Sigmoid colon (tissue), 7 donors: Measurements from ENCODE around the gene GYS1. TPM values are rescaled to one million over a fixed set of nuclear protein-coding genes. Genes with fewer than 3 reads are reported as not detected.
"Not testable (repeated sequence)": the region's sequence is repeated elsewhere in the genome, so short reads cannot be mapped to it uniquely, and the experiment has no call there.

Source experiments
- DNase-seq: peaks from one replicate; pipeline ENCODE4 v3.0.0-alpha.2; 2019
- H3K27ac ChIP-seq, 4 donors: fragments of 200-600 bp; sonication (generic); one replicate each; pipeline ENCODE4 v1.5.1; 2016 to 2019; ENCODE audit warnings: mild to moderate bottlenecking in 1 of 4
- H3K27me3 ChIP-seq, 3 donors: fragments of 200-600 bp; sonication (generic); one replicate each; pipeline ENCODE4 v1.5.1; 2019; ENCODE audit warnings: mild to moderate bottlenecking in 1 of 3
- H3K36me3 ChIP-seq, 4 donors: fragments of 200-600 bp; sonication (generic); one replicate each; pipeline ENCODE4 v1.5.1; 2016 to 2019
- H3K4me1 ChIP-seq, 4 donors: fragments of 200-600 bp; sonication (generic); one replicate each; pipeline ENCODE4 v1.5.1; 2017 to 2019
- H3K4me3 ChIP-seq, 4 donors: fragments of 200-600 bp; sonication (generic); one replicate each; pipeline ENCODE4 v1.5.1; 2017 to 2019; ENCODE audit warnings: mild to moderate bottlenecking in 2 of 4, moderate library complexity in 1 of 4
- H3K9me3 ChIP-seq, 4 donors: fragments of 200-600 bp in 3 of 4; sonication (generic) in 3 of 4; one replicate each; pipeline versions ENCODE4 v1.5.1 to v1.6.1; 2013 to 2019
- CTCF ChIP-seq, 4 experiments: fragments of 450-650 bp in 3 of 4; fragments of 200-600 bp in 1 of 4; IDR thresholded peaks; one replicate each; pipeline ENCODE4 v1.5.1; 2016 to 2019; ENCODE audit warnings: antibody characterized with exemption in 4 of 4, mild to moderate bottlenecking in 3 of 4, moderate library complexity in 2 of 4
- EP300 ChIP-seq, 4 donors: sonication (generic); formaldehyde crosslinking; IDR thresholded peaks; one replicate each; pipeline ENCODE4 v1.6.1; 2017; ENCODE audit warnings: antibody characterized with exemption in 4 of 4
- POLR2A ChIP-seq, 2 donors: fragments of 450-650 bp; IDR thresholded peaks; one replicate each; pipeline ENCODE4 v1.6.1; 2016; ENCODE audit warnings: antibody characterized with exemption in 2 of 2, mild to moderate bottlenecking in 2 of 2, moderate library complexity in 2 of 2
- POLR2AphosphoS5 ChIP-seq, 4 donors: sonication (generic); formaldehyde crosslinking; IDR thresholded peaks; one replicate each; pipeline ENCODE4 v1.6.1; 2017; ENCODE audit warnings: antibody characterized with exemption in 4 of 4
- WGBS, 2 donors: extraction: QIAGEN DNeasy Blood & Tissue Kit; methylation state at CpG; one replicate each; pipeline ENCODE4 v1.1.7; 2013; 5-methylcytosine and 5-hydroxymethylcytosine counted together
- intact Hi-C: fragments of 100-400 bp; cut with DNase I; formaldehyde crosslinking; loops from one replicate; pipeline ENCODE4 v1.15.1; 2023
- polyA plus RNA-seq, 3 donors: library from polyadenylated mRNA; stranded (reverse); fragments of 200-250 nt; gene quantifications; one replicate each; pipeline ENCODE4 v1.2.3, GENCODE V29; 2013
- total RNA-seq, 4 donors: library from RNA; depleted of rRNA; stranded (reverse); fragments of >200 nt; gene quantifications; one replicate each; pipeline ENCODE4 v1.1.0, GENCODE V29; 2016
- donor health status: healthy with polysubstance abuse.
- donor health status: Bipolar disorder and iron deficiency.
- donor health status: healthy.

GYS1 gene
- total and polyA plus RNA-seq, 7 donors = 11.7 to 32.7 (median 17.5) TPM

DNA sequence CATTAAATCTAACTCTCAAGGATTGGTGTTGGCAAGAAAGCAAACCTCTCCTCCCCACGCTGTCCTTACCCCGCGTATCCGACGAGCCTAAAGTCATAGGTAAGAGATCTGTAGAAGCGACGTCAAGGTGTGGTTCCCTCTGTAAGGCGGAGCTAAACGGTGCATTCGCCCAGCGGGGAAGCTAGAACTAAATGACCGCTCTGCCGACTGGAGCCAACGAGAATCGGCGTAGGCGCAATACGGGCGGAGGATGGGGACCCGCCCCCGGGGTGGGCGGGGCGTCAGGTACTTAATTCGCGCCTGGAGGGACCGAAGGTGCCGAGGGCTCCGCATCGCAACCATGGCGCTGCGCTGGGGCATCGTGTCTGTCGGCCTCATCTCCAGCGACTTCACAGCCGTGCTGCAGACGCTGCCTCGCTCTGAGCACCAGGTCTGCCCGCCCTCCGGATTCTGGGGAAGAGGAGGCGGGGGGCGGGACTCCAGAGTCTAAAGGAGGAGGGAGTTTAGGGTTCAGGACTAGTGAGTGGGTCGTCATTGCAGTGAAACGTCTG lies 59.7 kb downstream of the GYS1 start, which contains the start of gene DHDH:
DHDH (plus strand) TSS at position 318 of the 551 bp plus-strand sequence; CDS start at position 341, 23 bp downstream.
- Histone ChIP-seq H3K27ac (no peak within 1 kb of the TSS), H3K27me3 (peaks cover 0 to 17% (median 0%) of the 10 kb centered on the region in 3 donors), H3K36me3 (no peaks in the 10 kb centered on the region), H3K4me3 (peak within 1 kb of the TSS; percentile 16 to 49 (median 40)), H3K9me3 (no peaks in the 10 kb centered on the region), H3K4me1 (peaks cover 0 to 13% (median 10%) of the 10 kb centered on the region in 4 donors)
- DNase-seq = peak; percentile 79
- no peak for TF ChIP-seq EP300 (IDR thresholded peaks at IDR 0.05)
- peak in 1 of 4 donors; percentile 33 for TF ChIP-seq POLR2AphosphoS5 (IDR thresholded peaks at IDR 0.05)
- intact Hi-C loops = no loop called here
- WGBS, 2 donors = 0 to 1% methylated on average over 43 of the region's 43 CpGs

- H3K27ac ChIP-seq = no peak overlapping the region
- intact Hi-C loops = no loop called here
- peaks cover 0 to 17% (median 0%) of the 10 kb centered on the region in 3 donors for H3K27me3 ChIP-seq
- no peak overlapping the region for H3K4me3 ChIP-seq
- peaks cover 0 to 5% (median 0%) of the 10 kb centered on the region in 4 donors for H3K36me3 ChIP-seq
- H3K9me3 ChIP-seq = no peaks in the 10 kb centered on the region
- TF ChIP-seq POLR2AphosphoS5 (IDR thresholded peaks at IDR 0.05) (no peak), EP300 (IDR thresholded peaks at IDR 0.05) (no peak), POLR2A (IDR thresholded peaks at IDR 0.05) (no peak), CTCF (IDR thresholded peaks at IDR 0.05) (no peak)
- no peak for DNase-seq
- WGBS, 2 donors = 34 to 76% methylated on average over 15 of the region's 15 CpGs
- peaks cover 0 to 17% (median 7%) of the 10 kb centered on the region in 4 donors for H3K4me1 ChIP-seq
These were observed 64.7 kb downstream of the GYS1 start for GRCh38 chr19:48928164-48929025.

DNA sequence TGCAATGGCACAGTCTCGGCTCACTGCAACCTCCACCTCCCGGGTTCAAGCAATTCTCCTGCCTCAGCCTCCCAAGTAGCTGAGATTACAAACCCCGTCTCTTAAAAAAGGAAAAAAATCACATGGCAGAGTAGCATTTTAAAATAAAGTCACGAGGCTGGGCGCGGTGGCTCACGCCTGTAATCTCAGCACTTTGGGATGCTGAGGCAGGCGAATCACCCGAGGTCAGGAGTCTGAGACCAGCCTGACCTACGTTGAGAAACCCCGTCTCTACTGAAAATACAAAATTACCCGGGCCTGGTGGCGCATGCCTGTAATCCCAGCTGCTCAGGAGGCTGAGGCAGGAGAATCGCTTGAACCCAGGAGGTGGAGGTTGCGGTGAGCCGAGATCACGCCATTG lies 65.4 kb downstream of the GYS1 start:
- H3K4me3 ChIP-seq, intact Hi-C loops, H3K9me3 ChIP-seq, DNase-seq, H3K27ac ChIP-seq: not testable (repeated sequence)
- Histone ChIP-seq H3K27me3 (peaks cover 0 to 11% (median 0%) of the 10 kb centered on the region in 3 donors), H3K36me3 (peaks cover 0 to 12% (median 2%) of the 10 kb centered on the region in 4 donors), H3K4me1 (peaks cover 0 to 11% (median 3%) of the 10 kb centered on the region in 4 donors)
- WGBS, 2 donors = 48 to 87% methylated on average over 17 of the region's 17 CpGs

GRCh38 chr19:48926909-48927308 lies 66.2 kb downstream of the GYS1 start:
- peak overlapping the region in 2 of 4 donors; percentile 11 to 49 for H3K27ac ChIP-seq
- peaks cover 0 to 3% (median 0%) of the 10 kb centered on the region in 3 donors for H3K27me3 ChIP-seq
- H3K36me3 ChIP-seq = peaks cover 0 to 20% (median 4%) of the 10 kb centered on the region in 4 donors
- intact Hi-C loops = no loop called here
- DNase-seq = peak; percentile 82
- no peaks in the 10 kb centered on the region for H3K9me3 ChIP-seq
- TF ChIP-seq EP300 (IDR thresholded peaks at IDR 0.05) = peak in 1 of 4 donors; percentile 42
- no peak for TF ChIP-seq CTCF (IDR thresholded peaks at IDR 0.05)
- TF ChIP-seq POLR2AphosphoS5 (IDR thresholded peaks at IDR 0.05) = peak in 3 of 4 donors; percentile 60 to 74 (median 65)
- no peak for TF ChIP-seq POLR2A (IDR thresholded peaks at IDR 0.05)
- WGBS, 2 donors = 19 to 46% methylated on average over 10 of the region's 10 CpGs
- no peak overlapping the region for H3K4me3 ChIP-seq
- H3K4me1 ChIP-seq = peaks cover 0 to 11% (median 3%) of the 10 kb centered on the region in 4 donors

- DNase-seq, H3K27ac ChIP-seq, intact Hi-C loops, H3K4me3 ChIP-seq, H3K27me3 ChIP-seq, H3K9me3 ChIP-seq: not testable (repeated sequence)
- peaks cover 0 to 30% (median 13%) of the 10 kb centered on the region in 4 donors for H3K36me3 ChIP-seq
- 66 to 87% methylated on average over 8 of the region's 8 CpGs for WGBS, 2 donors
- peaks cover 0 to 11% (median 3%) of the 10 kb centered on the region in 4 donors for H3K4me1 ChIP-seq
These were observed 67.2 kb downstream of the GYS1 start for GRCh38 chr19:48925890-48926289.

DNA sequence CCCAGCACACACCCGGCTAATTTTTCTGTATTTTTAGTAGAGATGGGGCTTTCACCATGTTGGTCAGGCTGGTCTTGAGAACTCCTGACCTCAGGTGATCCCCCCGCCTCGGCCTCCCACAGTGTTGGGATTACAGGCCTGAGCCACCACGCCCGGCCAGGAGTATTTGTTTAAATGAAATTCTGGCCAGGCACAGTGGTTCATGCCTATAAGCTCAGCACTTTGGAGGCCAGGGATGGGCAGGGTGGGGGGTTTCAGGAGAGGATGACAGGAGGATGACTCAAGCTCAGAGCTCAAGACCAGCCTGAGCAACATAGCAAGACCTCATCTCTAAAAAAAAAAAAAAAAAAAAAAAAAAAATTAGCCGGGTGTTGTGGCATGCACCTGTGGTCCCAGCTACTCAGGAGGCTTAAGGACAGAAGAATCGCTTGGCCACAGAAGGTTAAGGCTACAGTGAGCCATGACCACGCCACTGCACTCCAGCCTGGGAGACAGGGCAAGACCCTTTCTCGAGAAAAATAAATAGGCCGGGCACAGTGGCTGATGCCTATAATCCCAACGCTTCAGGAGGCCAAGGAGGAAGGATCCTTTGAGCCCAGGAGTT lies 67.8 kb downstream of the GYS1 start:
- Histone ChIP-seq H3K36me3 (peaks cover 0 to 35% (median 15%) of the 10 kb centered on the region in 4 donors), H3K27ac (peak overlapping the region in 2 of 4 donors; percentile 7 to 27), H3K27me3 (no peaks in the 10 kb centered on the region), H3K4me3 (no peak overlapping the region), H3K4me1 (peaks cover 0 to 11% (median 3%) of the 10 kb centered on the region in 4 donors), H3K9me3 (no peaks in the 10 kb centered on the region)
- intact Hi-C loops = no loop called here
- no peak for TF ChIP-seq EP300 (IDR thresholded peaks at IDR 0.05)
- TF ChIP-seq CTCF (IDR thresholded peaks at IDR 0.05) = no peak
- TF ChIP-seq POLR2AphosphoS5 (IDR thresholded peaks at IDR 0.05) = no peak
- no peak for TF ChIP-seq POLR2A (IDR thresholded peaks at IDR 0.05)
- no peak for DNase-seq
- 57 to 81% methylated on average over 11 of the region's 11 CpGs for WGBS, 2 donors
